Fibroblast of skin of right biceps (primary cell): ENCODE results near the gene RIN1.
"Not testable (repeated sequence)": the region's sequence is repeated elsewhere in the genome, so short reads cannot be mapped to it uniquely, and the experiment has no call there.

Experiments used
- DNase-seq: peaks from one replicate; pipeline ENCODE4 v3.0.0-alpha.2; 2013

Gene RIN1

DNA sequence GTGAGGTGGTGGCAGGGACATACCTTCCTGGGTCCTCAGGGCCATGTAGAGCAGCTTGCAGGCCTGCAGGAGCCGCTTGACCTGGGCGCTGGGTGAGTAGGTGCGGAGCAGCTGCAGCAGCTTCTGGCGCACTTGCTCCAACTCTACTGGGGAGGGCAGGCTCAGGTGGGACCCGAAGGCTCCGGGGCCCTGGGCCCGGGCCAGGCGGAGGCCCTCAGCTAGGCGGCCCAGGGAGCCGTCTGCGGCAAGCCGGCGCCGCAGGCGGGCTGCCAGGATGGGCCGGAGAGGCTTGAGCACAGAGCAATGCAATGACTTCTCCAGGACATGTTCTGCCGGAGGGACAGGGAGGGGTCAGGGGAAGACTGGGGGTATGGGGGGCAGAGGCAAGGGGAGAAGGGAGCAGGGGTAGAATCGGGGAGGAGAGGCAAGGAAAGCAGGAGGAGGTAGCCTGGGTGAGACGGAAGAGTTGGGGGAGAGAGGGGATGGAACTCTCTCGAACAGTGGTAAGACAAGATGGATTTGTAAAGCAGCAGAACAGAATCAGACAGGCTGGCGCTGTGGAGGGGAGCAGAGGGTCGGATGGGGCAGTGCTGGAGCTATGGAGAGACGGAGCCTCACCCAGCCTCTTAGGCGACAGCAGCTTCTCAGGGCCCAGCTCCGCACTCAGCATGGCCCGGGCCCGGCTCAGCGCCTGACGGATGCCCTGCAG lies 2.2 kb downstream of the RIN1 start:
- no peak for DNase-seq

DNA sequence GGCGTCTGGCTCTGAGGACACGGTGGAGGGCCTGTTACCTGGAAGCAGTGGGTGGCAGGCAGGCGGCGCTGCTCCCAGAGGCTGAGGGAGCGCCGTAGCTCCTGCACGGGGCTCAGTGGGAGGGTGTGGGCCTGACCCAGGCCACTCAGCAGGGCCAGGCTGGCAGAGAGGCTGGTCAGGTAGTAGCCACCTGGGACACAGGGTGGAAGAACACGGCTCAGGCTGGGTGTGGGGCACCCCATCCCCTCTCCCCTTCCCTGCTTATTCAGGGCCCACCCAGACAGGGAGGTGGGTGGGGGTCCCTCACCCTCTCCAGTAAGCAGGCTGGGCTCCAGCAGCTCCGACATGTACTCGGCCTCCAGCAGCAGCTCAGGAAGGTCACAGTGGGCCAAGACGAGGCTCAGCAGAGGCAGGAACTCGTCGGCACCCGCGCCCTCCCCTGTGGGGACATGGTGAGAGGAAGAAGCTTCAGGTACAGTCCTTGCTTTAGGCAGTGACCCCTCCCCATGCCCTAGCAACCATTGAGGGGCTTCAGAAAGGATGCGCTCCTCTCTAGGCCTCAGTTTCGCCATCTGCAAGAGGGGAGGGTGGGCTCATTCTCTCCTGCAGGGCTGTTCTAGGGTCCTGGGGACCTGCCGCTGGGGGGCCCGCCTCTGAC lies 2.9 kb downstream of the RIN1 start:
- no peak for DNase-seq

DNA sequence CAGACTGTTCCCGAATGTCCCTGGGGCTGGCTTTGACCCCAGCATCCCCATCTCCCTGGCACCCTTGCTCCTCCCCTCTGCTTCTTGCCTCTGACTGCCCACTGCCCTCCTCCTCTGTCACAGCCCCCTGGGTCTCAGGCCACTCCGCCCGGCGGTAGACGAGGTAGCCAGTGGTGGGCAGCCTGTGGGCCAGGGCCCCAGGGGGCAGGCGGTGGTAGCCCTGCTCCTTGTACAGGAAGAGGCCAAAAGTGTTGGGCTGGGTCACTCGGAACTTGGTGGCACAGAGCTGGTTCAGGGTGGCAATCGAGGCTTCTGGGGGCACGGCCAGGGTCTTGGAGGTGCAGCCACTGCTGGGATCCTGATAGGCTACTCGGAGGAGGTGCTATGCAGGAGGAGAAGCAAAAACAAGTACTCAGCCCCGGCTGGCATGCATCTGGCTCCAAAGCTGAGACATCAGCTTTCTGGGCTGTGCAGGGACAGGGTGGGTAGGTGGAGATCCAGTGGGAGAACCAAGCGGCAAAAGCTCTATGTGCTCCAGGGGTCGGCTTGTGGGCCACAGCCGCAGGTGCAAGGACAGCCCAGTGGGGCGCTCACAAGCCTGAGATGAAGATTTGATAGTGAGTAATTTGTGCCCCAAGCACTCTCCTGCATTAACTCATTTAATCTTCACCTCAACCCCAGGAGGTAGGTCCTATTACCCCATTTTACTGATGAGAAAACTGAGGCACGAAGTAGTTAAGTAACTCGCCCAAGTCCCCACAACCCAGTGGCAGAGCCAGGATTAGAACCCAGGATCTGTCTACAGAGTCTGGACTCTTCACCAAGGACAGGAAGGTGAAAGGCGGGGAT lies 3.6 kb downstream of the RIN1 start:
- no peak for DNase-seq

DNA sequence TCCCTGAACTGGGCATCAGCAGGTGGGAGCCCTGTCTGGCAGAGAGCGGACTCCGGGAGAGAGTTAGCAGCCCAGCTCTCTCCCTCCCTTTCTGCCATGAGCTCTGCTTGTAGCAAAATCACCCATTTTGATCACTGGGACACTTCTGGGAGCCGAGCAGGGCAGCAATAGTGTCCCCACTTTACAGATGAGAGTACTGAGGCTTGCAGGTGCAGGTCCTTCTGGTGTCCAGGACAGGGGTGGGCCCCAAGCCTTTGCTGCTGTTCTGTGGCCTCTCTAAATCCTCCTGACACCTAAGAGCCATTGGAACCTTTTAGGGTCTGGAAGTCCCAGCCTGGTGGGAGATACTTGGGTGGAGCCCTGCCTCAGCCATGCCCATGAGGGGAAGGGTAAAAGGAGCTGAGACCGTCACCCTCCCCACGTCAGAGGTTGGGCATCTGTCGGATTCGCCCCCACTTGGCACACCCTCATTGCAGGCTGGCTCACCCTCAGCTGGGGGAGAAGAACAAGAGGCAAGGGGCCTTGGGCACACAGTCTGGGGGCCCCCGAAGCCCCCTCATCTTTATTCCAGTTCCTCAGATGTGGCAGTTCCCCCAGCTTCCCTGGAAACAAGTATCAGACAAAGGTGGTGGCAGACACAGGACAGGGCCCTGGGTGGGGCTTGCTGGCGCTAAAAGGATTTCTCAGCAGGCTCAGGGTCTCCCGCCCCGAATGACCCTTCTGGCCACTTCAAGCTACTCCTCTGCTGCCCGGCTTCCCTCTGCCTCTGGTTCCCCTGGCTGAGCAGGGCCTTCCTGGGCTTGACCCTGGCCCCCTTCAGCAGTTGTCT lies 4.5 kb downstream of the RIN1 start:
- DNase-seq, result no peak

DNA sequence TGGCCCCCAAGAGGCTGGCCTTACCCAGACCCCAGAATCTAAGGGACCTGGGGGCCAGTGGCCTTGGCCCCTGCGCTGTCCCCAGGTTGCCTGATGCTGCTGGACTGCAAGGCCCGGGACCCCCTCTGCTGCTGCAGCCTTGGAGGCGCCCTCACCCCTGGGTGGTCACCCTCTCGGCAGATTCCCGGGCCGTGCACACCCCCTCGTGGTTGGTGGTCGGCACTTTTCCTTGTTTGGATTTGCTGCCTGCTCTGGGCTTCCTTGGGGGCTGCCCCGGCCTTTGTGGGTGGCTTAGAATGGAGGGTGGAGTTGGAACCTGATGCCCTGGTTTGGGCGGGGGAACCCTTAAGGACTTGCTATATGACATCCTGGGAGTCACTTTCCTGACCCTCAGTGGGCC lies 5.3 kb downstream of the RIN1 start:
- DNase-seq, result no peak

DNA sequence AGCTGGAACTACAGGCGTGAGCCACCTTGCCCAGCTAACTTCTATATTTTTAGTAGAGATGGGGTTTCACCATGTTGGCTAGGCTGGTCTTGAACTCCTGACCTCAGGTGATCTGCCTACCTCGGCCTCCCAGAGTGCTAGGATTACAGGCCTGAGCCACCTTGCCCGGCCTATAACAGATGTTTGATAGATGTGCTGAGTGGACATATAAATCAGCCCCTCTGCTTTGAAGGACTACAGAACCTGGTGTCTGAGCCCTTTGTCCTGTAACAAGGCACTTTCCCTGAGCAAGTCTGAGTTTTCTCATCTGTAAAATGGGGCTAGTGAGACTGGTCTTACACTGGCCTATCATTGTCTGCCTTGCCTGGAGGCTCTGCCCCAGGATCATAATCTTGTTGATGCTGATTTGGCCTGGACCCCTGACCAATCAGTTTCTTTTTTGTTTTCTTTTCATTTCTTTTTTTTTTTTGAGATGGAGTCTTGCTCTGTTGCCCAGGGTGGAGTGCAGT lies 7.0 kb downstream of the RIN1 start:
- no peak for DNase-seq

DNA sequence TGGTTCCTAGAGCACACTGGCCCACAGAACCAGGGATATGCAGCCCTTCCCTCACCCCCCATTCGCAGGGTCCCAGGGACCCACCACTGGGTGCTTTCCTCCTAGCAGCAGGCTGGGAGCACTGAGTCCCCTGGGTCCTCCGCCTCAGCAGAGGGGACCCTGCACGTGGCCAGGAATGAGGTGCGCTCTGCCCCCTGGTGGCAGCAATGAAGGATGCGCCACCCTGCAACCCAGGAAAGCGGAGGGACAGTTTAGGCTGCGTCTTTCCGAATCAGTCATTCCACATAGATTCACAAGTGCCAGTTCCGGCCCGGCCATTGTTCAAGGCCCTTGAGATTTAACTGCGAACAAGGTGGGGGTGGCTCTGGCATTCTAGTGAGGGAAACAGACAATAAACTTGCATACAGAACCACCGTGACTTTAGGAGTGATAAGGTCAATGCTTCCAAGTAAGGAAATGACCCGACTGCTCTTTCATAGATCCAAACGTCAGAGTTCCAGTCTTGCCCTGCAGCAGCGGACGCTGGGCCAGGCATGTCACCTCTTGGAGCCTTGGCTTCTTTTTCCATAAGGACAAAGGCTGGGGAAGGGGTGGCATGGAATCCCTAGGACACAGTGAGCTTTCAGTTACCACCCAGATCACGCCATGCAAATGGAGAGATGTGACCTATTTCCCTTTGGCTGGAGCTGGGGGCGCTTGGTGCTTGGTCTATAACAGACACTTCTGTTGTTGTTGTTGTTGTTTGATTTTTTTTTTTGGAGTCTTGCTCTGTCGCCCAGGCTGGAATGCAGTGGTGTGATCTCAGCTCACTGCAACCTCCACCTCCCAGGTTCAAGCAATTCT lies 7.7 kb downstream of the RIN1 start:
- peak; percentile 81 for DNase-seq

DNA sequence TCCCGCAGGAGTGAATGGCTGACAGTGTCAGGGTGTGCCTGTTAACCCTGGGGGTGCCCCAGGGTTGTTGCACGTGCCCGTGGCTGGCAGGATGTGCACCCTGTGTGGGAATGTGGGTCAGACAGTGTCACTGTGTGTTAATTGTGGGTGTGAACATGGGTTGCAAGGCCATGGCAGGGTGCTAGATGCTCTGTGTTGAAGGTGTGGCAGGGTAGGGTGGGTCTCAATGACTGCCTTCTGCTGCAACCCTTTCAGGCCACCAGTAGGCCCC lies 8.3 kb downstream of the RIN1 start:
- DNase-seq, result no peak

DNA sequence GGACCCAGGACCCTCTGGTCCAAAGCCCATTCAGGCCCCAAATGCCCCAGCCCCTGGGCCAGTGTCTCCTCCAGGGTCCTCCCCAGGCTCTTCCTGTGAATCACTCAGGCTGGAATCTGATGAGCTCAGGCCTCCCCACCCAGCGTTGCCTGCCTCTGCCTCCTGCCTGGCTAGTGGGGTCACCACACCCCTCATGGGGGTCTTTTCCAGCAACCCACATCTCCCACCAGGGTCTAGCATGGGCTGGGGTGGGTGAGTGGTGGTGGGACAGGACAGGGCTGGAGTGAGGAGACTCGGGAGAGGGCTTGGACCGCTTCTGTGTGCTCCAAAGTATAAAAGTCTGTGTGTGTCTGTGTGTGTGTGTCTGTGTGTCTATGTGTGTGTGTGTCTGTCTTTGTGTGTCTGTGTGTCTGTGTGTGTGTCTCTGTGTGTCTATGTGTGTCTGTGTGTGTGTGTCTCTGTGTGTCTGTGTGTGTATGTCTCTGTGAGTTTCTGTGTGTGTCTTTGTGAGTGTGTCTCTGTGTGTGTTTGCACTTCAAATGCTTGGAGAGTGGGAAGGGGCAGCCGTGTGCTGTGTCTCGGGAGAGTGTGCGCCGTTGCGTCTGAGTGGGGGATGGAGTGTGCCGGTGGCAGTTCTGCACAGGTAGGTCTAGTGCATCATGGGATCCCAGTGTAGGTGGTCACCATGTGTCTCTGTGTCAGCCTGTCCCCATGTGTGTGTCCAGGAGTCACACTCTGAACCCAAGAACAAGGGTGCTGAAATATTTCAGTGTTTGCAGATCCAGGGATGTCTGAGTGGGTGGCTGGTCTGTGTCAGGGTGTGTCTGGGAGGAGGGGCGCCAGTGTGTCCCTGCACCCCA lies 8.8 kb downstream of the RIN1 start:
- peak; percentile 84 for DNase-seq

DNA sequence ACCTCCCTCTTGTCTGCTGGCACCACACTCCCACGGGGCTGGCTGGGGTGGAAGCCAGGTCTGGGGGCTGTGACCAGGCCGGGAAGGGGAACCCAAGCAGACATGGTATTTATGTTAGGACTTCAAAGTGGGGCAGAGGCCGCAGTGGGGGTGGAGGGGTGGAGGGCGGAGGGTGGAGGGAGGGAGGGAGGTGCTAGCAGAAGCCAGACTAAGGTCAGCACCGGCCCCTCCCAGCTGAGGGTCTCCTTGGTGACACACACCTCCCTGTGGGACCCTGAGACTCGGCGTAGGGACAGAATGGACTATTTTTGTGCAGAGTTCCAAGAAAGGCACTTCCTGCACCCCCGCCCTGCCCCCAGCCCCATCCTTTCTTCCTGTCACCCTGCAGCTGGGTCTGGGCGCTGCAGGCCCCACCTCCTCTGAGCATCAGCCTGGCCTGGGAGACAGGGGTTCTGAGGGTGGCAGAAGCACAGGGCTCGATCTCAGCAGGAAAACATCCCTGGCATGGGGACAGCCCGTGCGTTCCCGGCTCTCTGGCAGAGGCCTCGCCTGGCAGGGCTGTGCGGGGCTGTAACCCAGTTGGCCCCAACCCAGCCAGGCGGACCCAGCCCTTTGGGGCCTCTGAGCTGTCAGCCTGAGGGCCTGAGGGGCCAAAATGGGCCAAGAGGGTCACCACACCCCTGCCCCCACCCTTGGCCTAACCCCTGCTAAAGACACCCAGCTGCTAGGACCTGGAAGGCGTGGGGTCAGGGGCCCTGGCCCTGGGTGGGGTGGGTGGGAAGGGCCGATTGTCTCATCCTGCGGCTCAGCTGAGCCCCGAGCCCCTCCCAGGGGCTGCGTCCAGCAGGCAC lies 9.7 kb downstream of the RIN1 start:
- peak; percentile 81 for DNase-seq

DNA sequence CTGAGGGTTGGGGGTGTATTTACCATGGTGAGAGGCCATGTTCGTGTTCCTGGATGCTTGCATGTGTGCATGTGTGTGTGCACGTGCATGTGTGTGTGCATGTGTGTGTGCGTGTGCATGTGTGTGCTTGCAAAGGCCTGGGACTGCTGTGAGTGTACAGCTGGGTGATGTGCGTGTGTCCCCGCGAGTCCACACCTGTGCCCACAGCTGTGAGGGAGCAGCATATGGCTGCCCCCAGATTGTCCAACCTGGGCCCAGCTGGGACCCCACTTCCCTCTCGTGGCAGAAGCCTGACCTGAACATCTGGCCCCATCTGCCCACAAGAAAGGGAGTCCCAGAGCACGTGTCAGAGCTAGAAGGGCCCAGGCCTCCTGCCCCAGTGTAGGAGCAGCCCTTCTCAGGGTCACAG lies 11.0 kb downstream of the RIN1 start:
- no peak for DNase-seq

DNA sequence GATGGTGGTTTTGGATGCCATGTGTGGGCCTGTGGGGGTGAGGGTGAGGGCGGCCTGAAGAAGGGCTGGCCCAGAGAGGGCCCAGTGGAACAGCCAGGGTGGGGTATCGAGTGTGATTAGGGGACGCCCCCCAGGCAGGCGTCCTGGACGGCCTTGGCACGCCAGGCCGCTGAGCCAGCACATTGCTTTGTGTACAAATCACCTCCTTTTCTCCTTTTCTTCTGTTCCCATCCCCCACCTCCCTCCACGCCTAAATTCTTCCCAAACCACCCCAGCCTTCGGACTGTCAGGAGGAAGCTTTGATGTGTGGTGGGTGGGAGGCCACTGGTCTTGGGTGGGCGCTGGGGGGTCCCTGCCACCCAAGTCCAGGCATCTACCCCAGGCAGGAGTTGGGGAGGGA lies 11.6 kb downstream of the RIN1 start:
- DNase-seq, result peak; percentile 84

DNA sequence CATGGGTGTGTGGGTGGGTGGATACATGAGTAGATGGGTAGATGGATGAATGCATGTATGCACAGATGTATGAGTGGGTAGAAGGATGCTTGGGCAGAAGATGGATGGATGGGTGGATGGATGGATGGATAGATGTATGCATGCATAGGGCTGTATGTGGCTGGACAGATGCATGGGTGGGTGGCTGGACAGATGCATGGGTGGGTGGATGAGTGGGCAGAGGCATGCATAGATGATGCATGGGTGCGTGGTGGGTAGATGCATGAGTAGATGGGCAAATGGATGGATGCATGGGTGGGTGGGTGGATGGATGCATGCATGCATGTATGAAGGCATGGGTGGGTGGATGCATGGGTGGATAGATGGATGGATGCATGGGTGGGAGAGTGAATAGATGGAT lies 12.6 kb downstream of the RIN1 start:
- DNase-seq, result no peak

DNA sequence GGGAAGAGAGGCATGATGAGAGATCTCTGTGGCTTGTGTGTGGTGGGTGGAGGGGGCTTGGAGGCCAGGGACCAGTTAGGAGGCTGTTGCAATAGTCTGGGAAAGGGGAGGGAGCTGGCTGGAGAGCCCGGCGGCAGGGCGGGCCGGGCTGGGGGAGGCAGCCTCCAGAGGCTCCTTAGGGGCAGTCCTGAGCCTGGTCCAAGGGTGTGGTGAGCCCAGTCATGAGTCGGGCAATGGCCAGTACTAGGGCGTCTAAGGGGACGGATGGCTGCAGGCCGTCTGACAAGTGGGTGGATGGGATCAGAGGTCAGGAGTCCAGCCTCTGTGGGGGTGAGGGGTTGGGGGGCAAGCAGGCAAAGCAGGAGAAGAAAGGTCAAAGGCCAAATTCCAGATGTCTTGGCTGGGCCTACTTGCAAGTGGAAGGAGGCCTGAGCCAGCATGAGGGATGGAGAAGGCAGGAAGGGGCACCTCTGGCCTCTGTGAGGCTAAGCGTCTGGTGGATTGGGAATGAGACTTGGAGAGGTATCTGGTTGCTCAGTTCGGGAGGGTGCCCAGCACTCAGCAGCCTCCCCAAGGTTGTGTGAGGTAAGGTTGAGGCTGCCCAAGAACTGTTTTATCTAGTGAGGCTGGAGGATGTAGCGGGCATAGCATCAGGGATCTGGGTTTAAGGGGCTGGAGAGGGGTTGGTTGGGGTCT lies 13.4 kb downstream of the RIN1 start:
- no peak for DNase-seq

DNA sequence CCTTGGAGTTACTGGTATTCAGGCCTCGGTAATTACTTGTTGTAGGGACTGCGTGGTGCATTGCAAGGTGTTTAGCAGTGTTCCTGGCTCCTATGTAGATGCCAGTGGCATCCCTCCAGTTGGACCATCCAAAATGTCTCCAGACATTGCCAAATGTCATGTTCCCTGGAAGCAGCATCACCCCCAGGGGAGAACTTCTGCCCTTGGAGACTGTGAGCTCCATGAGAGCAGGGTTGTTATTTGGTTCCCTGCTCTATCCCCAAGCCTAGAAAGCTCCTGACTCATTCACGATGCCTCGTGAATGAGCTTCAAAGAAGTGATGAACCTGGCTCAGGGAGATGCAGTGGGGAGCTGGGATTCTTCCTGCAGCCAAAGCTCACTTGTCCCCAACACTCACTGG lies 14.6 kb downstream of the RIN1 start:
- no peak for DNase-seq

DNA sequence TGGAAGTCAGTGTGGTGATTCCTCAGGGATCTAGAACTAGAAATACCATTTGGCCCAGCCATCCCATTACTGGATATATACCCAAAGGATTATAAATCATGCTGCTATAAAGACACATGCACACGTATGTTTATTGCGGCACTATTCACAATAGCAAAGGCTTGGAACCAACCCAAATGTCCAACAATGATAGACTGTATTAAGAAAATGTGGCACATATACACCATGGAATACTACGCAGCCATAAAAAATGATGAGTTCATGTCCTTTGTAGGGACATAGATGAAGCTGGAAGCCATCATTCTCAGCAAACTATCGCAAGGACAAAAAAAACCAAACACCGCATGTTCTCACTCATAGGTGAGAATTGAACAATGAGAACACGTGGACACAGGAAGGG lies 15.5 kb downstream of the RIN1 start:
- DNase-seq, result not testable (repeated sequence)

DNA sequence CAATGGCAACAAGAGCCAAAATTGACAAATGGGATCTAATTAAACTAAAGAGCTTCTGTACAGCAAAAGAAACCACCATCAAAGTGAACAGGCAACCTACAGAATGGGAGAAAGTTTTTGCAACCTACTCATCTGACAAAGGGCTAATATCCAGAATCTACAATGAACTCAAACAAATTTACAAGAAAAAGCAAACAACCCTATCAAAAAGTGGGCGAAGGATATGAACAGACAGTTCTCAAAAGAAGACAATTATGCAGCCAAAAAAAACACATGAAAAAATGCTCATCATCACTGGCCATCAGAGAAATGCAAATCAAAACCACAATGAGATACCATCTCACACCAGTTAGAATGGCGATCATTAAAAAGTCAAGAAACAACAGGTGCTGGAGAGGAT lies 15.9 kb downstream of the RIN1 start:
- DNase-seq, result not testable (repeated sequence)

DNA sequence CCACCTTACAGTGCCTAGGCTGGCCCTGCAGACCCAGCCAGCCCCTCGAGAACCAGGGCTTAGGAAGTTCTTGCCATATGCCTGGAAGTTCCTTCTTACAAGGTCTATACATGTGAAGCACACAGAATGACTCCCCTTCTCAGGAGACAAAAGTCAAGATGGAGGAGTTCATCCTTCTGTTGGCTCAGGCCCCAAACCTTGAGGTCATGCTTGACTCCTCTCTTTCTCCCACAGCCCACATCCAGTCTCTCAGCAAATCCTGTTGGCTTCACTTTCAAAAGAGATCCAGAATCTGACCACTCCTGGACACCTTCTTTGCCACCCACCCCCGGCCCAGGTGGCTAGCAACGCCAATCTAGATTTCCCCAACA lies 17.6 kb downstream of the RIN1 start:
- no peak for DNase-seq
